Left cardiac atrium (tissue), 4 donors: ENCODE results near the gene SUCLG2. TPM values are rescaled to one million over a fixed set of nuclear protein-coding genes. Genes with fewer than 3 reads are reported as not detected.
"Not testable (repeated sequence)": the region's sequence is repeated elsewhere in the genome, so short reads cannot be mapped to it uniquely, and the experiment has no call there.

Source experiments
- ATAC-seq, 2 donors: fragments of 200-7000 bp; cut with Tn5 transposase; one replicate each; pipeline ENCODE4 v1.9.1; 2020; ENCODE audit warnings: mild to moderate bottlenecking in 2 of 2, moderate library complexity in 2 of 2
- DNase-seq: peaks from one replicate; pipeline ENCODE4 v3.0.0-alpha.2; 2020
- intact Hi-C, 2 donors: fragments of 100-400 bp; cut with DNase I; formaldehyde crosslinking; loops; one replicate each; pipeline versions ENCODE4 v1.14.1 to v1.15.1; 2022 to 2023
- total RNA-seq, 2 donors: library from RNA; stranded (reverse); fragmentation: NEBNext Ultra II Directional; extraction: Animal tissue kit (Norgen Biotek cat#: 25700); gene quantifications; one replicate each; pipeline ENCODE4 v1.2.1, GENCODE V29; 2021
- donor health status: DM: no; HTN: yes; CAD: no.
- donor health status: DM: no; HTN: yes; CAD: no; lungs with severe emphysema.
- donor health status: DM: yes; HTN: yes; CAD: no.
- donor health status: Dilated cardiomyopathy.

SUCLG2 gene
- total RNA-seq, 2 donors from 2014 or later: 74.6 to 82.8 TPM

DNA sequence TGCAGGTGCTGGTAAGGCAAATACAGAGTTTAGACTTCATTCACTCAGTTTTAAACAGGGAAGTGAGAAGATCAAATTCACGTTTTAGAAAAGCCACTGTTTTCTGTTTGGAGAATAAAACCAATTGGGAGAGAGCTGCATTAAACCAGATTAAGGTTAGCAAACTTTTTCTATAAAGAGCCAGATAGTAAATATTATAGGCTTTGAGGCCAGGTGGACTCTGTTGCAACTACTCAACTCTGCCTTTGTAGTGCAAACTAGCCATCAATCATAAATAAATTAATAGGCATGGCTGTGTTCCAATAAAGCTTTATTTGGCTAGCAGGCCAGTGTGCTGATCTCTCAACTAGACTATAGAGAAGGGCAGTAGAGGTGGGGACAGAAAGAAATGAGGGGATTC, 33.5 kb downstream of the SUCLG2 start:
- ATAC-seq (no peak), DNase-seq (no peak)
- intact Hi-C loops: no loop called here

DNA sequence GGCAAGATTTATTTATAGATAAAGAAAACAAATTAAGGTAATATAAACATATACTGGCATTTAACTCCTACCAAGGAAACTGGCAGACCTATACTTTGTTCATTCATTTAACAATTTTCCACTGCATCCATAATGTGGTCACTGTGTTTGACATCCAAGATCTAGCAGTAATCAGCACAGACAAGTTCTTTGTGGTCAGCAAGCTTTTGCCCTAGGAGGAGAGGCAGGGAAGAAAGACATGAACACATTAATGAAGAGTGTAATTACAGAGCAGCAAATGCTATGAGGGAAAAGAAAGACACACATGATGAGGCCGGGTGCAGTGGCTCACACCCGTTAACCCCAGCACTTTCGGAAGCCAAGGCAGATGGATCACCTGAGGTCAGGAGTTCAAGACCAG, 34.4 kb downstream of the SUCLG2 start:
- no peak for DNase-seq
- intact Hi-C loops: no loop called here
- no peak for ATAC-seq

DNA sequence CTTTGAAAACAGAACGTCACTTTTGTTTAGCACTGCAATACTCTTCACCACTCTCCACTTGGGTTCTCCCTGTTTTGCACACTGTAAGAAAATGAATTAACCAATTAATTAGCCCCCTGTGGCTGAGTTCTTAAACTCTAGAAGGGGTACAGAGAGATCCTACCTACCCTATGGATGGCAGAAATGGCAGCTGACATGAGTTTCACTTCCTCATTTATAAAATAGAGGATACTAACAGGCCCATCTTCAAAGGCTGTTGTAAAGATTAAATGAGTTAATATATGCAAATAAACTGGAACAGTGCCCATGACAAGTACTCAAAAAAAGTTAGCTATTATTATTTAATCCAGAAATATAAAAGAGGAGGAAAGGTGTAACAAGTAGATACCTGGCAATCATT, 36.9 kb downstream of the SUCLG2 start:
- no peak for ATAC-seq
- intact Hi-C loops: no loop called here

DNA sequence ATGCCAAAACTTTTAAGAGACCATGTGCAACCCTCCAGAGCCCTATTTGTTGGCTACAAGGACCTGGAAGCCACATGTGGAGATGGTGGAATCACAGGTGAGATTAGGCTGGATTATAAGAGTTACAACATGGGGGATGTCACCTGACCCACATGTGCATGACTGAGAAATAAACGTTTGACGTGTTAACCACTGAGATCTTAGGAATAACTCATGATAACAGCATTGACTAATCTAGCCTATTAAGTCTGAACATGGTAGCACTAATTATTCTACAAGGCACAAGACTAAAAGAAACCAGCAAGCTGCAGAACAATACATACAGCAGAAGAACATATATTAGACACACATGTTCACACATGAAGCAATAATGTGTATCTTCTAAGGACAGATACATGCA, 38.4 kb downstream of the SUCLG2 start:
- ATAC-seq (no peak), DNase-seq (no peak)
- intact Hi-C loops: no loop called here

More for the DNA sequence above, 36.9 kb downstream of the SUCLG2 start:
- no peak for DNase-seq

DNA sequence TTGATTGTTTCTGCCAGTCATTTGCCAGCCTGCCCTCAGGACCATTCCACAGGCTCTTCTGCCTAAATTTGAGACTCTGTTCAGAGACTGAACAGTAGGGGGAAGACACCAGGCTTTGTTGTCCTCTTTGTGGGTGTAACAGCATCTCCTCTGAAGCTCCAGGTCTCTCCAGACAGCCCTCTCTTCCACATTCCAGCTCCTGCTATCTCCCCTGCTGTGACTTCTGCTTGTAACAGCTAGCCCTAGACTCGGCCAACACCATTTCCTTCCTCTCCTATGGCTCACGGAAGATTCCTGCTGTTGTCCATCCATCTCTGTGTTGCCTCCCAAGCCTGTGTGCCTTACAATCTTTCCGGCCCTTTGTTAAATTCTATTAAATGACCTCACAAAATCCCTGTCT, 40.2 kb downstream of the SUCLG2 start:
- DNase-seq: no peak
- ATAC-seq: no peak

DNA sequence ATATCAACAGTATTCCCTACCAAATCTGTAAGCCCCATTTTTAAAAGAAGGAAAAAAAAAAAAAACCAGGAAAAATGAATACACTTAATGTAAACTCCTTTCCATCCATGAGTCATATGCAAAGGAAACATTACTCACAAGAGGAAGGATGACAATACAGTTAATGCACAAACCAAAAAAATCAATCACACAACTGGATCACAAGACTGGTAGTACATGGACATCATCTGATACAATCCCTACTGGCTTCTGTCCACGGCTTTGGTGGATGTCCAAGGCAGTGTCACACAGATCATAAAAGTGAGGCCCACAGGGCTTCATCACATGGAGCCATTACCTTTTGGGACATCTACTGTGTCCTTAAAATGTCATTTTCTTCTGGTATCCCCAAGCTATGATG, 44.0 kb downstream of the SUCLG2 start:
- DNase-seq (no peak), ATAC-seq (no peak)
- intact Hi-C loops: no loop called here

More for the DNA sequence above, 40.2 kb downstream of the SUCLG2 start:
- intact Hi-C loops: no loop called here

DNA sequence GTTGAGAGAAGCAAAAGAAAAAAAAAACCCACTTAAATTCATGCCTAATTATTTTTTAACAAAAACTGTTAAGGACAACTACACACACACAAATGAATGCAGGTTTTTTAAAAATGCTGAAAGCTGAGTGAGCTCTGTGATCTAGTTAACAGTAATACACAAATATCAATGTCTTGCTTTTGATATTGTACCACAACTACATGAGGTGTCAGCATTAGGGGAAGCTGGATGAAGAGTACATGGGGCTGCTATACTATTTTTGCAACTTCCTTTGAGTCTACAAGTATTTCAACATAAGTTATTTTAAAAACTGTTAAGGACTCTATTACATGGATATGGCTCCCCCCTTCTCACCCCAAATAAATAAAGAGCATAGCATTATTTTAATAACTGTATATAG, 44.7 kb downstream of the SUCLG2 start:
- DNase-seq: no peak
- intact Hi-C loops: no loop called here
- no peak for ATAC-seq

DNA sequence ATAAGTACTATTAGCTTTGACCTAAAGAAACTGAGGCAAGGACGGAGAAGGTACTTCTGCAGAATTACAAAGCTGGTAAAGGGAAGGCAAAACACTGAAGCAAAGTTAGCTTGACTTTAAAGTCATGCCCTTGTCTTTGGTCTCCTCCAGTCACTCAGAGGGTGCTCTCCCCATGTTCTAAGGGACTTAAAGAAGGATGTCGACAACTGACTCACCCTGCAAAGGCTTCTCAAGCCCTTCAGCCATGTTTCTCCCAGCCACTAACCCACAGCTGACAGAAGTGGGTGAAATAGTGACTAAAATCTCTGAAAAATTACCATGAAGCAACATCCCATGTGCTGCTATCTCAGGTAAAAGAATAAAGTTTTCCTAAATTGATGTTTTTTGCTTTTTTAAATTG, 46.4 kb downstream of the SUCLG2 start:
- intact Hi-C loops: no loop called here
- DNase-seq (no peak), ATAC-seq (no peak)

- peak in 1 of 2 donors; percentile 49 for ATAC-seq
- intact Hi-C loops: no loop called here
- no peak for DNase-seq
Measured at GRCh38 chr3:67605377-67605776, 49.0 kb downstream of the SUCLG2 start.

- intact Hi-C loops: no loop called here
- ATAC-seq: no peak
Measured at GRCh38 chr3:67602816-67603215, 51.6 kb downstream of the SUCLG2 start.

DNA sequence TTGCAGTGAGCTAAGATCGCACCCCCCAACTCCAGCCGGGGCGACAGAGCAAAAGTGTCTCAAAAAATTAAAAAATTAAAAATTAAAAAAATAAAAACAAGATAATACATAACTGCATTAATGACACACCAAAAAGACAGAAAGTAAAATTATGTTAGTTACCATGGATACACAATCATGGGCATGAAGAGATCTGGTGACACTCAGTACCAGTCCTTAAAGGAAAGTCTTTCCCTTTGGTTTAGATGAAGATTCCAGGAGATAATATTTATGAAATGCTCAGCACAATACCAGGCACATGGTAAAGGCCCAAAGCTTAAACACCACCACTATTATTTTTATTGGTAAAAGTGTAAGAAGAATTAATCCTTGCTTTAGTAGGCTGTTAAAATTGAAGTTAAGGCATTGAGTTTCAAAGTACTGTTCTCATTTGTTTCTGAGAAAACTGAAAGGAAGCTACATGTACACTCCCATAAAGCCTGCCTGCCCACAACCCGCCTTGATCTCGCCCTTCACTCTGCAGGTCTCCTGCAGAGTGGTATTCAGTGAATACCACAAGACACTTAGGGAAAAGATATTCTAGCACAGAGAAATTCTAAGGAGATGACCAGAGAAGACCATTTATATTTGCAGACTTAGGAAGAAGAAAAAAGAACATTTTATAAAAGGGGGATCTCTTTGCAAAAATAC, 52.3 kb downstream of the SUCLG2 start:
- no peak for ATAC-seq
- DNase-seq: no peak
- intact Hi-C loops: no loop called here

More at GRCh38 chr3:67602816-67603215, 51.6 kb downstream of the SUCLG2 start:
- DNase-seq: no peak

- ATAC-seq (no peak), DNase-seq (no peak)
- intact Hi-C loops: no loop called here
Measured at GRCh38 chr3:67601385-67601784, 53.0 kb downstream of the SUCLG2 start.

GRCh38 chr3:67599821-67600220, 54.6 kb downstream of the SUCLG2 start:
- intact Hi-C loops: no loop called here
- DNase-seq (no peak), ATAC-seq (no peak)

DNA sequence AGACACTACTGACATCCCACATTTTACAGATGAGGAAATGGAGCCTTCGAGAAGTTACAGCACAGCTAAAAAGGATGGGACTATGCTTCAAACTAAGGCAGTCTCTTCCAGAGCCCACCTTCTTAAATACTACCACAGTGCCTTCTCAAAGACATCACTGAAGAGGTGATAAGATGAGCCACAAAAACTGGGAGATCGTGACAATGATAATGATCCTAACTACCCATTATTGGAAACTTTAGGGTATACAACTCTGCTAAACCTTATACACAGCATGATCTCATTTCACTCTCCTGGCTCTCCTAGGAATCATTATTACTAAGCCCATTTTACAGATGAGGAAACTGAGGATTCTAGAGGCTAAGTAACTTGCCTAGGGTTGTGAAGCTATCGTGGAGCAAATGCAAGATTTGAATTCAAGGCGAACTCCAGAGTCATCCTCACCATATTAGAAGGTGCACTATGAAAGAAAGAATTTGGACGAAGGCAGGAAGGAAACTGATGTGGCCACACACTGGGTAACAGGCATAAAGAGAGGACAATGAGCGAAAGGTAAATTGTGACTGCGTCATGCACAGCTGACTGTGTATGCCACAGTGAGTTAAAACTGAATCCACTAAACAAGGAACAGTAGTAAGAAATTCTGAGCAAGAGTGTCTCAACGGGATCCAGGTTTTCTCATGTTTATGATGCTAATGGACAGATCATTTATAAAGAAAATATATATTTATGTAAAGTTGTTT, 55.4 kb downstream of the SUCLG2 start:
- no peak for DNase-seq
- intact Hi-C loops: no loop called here
- ATAC-seq: no peak

GRCh38 chr3:67595424-67595823, 59.0 kb downstream of the SUCLG2 start:
- intact Hi-C loops: no loop called here
- DNase-seq: no peak
- no peak for ATAC-seq

DNA sequence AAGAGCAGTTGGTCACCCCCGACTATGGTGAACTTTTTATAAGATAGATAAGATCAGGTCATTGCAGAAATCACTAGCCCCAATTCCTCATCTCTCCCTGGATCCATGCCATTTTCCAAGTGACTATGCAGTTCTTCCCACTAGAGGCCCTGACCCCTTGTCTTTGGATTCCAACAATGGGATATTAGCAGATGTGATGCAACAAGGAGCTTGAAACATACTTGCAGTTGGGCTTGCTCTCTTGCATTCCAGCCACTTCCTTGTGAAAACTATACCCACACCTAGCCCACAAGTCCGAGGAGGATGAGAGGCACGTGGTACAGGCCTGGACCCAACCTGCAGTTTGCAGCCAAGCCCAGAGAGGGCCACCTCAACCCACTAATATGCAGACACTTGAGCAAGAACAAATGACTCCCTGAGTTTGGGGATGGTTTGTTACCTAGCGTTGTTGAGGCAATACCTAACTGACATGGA, 60.6 kb downstream of the SUCLG2 start:
- intact Hi-C loops: no loop called here
- ATAC-seq (peak in 1 of 2 donors; percentile 23), DNase-seq (no peak)

- intact Hi-C loops: no loop called here
- ATAC-seq: no peak
- DNase-seq: no peak
Measured at GRCh38 chr3:67592057-67592456, 62.4 kb downstream of the SUCLG2 start.

DNA sequence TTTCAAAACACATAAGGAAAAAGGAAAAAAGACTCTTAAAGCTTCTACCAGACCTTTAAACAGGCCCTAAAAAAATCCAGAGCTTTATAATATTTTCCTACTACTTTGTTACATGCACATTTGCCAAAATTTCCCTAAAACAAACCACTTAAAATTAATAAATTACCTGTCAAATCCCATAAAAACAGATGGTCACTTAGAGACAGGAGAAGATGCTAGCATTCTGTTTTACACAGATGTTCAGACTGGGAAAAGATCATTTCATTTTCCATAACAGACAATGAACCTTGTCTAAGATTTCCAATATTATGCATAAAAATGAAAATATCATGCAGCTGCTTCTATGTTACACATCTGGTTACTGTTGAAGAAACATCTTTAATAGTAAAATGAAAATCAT, 66.6 kb downstream of the SUCLG2 start:
- intact Hi-C loops: no loop called here
- no peak for DNase-seq
- ATAC-seq: no peak

DNA sequence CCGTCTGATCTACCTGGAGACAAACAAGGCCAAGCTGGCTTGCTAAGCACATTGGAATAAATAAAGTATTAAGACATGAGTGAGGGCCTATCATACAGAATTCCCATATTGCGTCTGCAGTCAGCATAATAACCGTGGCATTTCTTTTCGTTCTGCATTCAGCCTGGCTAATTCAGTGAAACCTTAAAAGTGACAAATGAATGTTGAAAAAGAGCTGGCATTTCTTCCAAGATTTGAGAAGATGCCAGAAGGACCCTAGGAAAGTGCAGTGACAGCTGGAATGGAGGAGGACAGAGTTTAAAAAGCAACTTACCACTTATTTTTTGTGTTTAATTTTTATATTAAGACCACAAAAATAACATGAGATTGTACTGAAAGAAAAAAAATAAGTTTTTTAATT, 67.1 kb downstream of the SUCLG2 start:
- intact Hi-C loops: no loop called here
- ATAC-seq (no peak), DNase-seq (no peak)

DNA sequence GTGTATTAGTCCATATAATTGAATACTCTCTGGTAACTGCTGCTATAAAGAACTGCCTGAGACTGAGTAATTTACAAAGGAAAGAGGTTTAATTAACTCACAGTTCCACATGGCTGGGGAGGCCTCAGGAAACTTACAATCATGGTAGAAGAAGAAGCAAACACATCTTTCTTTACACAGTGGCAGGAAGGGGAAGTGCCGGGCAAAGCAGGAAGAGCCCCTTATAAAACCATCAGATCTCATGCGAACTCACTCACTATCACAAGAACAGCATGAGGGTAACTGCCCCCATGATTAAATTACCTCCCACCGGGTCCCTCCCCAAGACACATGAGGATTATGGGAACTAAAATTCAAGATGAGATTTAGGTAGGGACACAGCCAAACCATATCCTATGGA, 69.8 kb downstream of the SUCLG2 start:
- DNase-seq, intact Hi-C loops, ATAC-seq: not testable (repeated sequence)
